Hepatocyte (in vitro differentiated cells): Measurements from ENCODE around the gene ST6GAL1. TPM values are rescaled to one million over a fixed set of nuclear protein-coding genes. Genes with fewer than 3 reads are reported as not detected.
"Not testable (repeated sequence)": the region's sequence is repeated elsewhere in the genome, so short reads cannot be mapped to it uniquely, and the experiment has no call there.

ENCODE experiments used
- DNase-seq: peaks from one replicate; pipeline ENCODE4 v3.0.0-alpha.2; 2016; ENCODE audit warnings: low spot score
- H2AFZ ChIP-seq: fragments of 200-600 bp; sonication (generic); 2 replicates; pipeline ENCODE4 v1.6.0; 2016; ENCODE audit warnings: antibody characterized with exemption, mild to moderate bottlenecking
- H3K27ac ChIP-seq: fragments of 200-600 bp; sonication (generic); 2 replicates; pipeline ENCODE4 v1.5.1; 2016; ENCODE audit warnings: mild to moderate bottlenecking
- H3K27me3 ChIP-seq: fragments of 200-600 bp; sonication (generic); 2 replicates; pipeline ENCODE4 v1.6.1; 2016
- H3K36me3 ChIP-seq: fragments of 200-600 bp; sonication (generic); replicated peaks from 2 replicates; pipeline ENCODE4 v1.5.1; 2016; ENCODE audit warnings: low read depth; ENCODE audit not compliant: insufficient read depth
- H3K4me1 ChIP-seq: fragments of 200-600 bp; sonication (generic); 2 replicates; pipeline ENCODE4 v1.5.1; 2016; ENCODE audit warnings: mild to moderate bottlenecking, moderate library complexity; ENCODE audit not compliant: insufficient read depth
- H3K4me2 ChIP-seq: fragments of 200-600 bp; sonication (generic); 2 replicates; pipeline ENCODE4 v1.6.0; 2016
- H3K4me3 ChIP-seq: fragments of 200-600 bp; sonication (generic); 2 replicates; pipeline ENCODE4 v1.5.1; 2016; ENCODE audit warnings: mild to moderate bottlenecking
- H3K79me2 ChIP-seq: fragments of 200-600 bp; sonication (generic); 2 replicates; pipeline ENCODE4 v1.6.0; 2017; ENCODE audit warnings: mild to moderate bottlenecking
- H3K9me2 ChIP-seq: fragments of 200-600 bp; sonication (generic); replicated peaks from 2 replicates; pipeline ENCODE4 v1.6.0; 2017; ENCODE audit warnings: mild to moderate bottlenecking; ENCODE audit not compliant: insufficient read depth
- H3K9me3 ChIP-seq: fragments of 200-600 bp; sonication (generic); 2 replicates; pipeline ENCODE4 v1.5.1; 2016; ENCODE audit warnings: low read depth, mild to moderate bottlenecking
- H4K20me1 ChIP-seq: fragments of 200-600 bp; sonication (generic); 2 replicates; pipeline ENCODE4 v1.6.0; 2016; ENCODE audit warnings: mild to moderate bottlenecking; ENCODE audit not compliant: insufficient read depth, poor library complexity, severe bottlenecking
- CTCF ChIP-seq: fragments of 200-600 bp; sonication (generic); IDR thresholded peaks from 2 replicates; pipeline ENCODE4 v1.5.1; 2016; ENCODE audit warnings: antibody characterized with exemption, mild to moderate bottlenecking; ENCODE audit not compliant: poor library complexity
- EZH2 ChIP-seq: fragments of 200-600 bp; sonication (generic); IDR thresholded peaks from 2 replicates; pipeline ENCODE4 v1.6.1; 2016; ENCODE audit warnings: antibody characterized with exemption, mild to moderate bottlenecking, borderline replicate concordance
- EZH2phosphoT487 ChIP-seq: fragments of 200-600 bp; sonication (generic); IDR thresholded peaks from one replicate; pipeline ENCODE4 v1.6.1; 2018; ENCODE audit warnings: antibody characterized with exemption, mild to moderate bottlenecking, low read depth, moderate library complexity; ENCODE audit not compliant: unreplicated experiment, severe bottlenecking
- WGBS: methylation state at CpG from one replicate; pipeline ENCODE4 v1.1.6; 2016; ENCODE audit warnings: low lambda C conversion rate; ENCODE audit errors: missing lambda C conversion rate; 5-methylcytosine and 5-hydroxymethylcytosine counted together
- polyA plus RNA-seq: library from polyadenylated mRNA; unstranded; fragments of >200 nt; fragmentation: Nextera tagmentation; extraction: Ambion mirVana; gene quantifications from 2 replicates; pipeline ENCODE4 v1.2.1, GENCODE V29; 2016
- total RNA-seq: library from RNA; depleted of rRNA; stranded (reverse); fragments of >200 nt; gene quantifications from 2 replicates; pipeline ENCODE4 v1.2.3, GENCODE V29; 2014

ST6GAL1 gene
- total and polyA plus RNA-seq, 2 experiments from 2014 or later, result 57.5 to 109 TPM

- Histone ChIP-seq H3K4me3 (no peak overlapping the region), H3K36me3 (no peaks in the 10 kb centered on the region), H2AFZ (no peak overlapping the region), H3K27me3 (no peaks in the 10 kb centered on the region), H3K27ac (peak overlapping the region; percentile 84), H3K4me2 (no peak overlapping the region), H3K4me1 (peaks cover 9% of the 10 kb centered on the region), H4K20me1 (no peaks in the 10 kb centered on the region), H3K9me3 (no peaks in the 10 kb centered on the region), H3K9me2 (no peaks in the 10 kb centered on the region), H3K79me2 (peaks cover 45% of the 10 kb centered on the region)
- peak; percentile 11 for DNase-seq
- WGBS, result 84% methylated on average over 5 of the region's 5 CpGs
- TF ChIP-seq EZH2phosphoT487 (no peak), EZH2 (no peak)
Measured at GRCh38 chr3:187049462-187050101, 119.3 kb downstream of the ST6GAL1 start.

GRCh38 chr3:187051066-187051465, 120.7 kb downstream of the ST6GAL1 start:
- Histone ChIP-seq H3K79me2 (peaks cover 37% of the 10 kb centered on the region), H3K27me3 (no peaks in the 10 kb centered on the region), H4K20me1 (no peaks in the 10 kb centered on the region), H3K4me3 (no peak overlapping the region), H3K36me3 (no peaks in the 10 kb centered on the region), H3K9me3 (no peaks in the 10 kb centered on the region), H3K4me1 (peaks cover 9% of the 10 kb centered on the region), H3K27ac (no peak overlapping the region), H3K4me2 (no peak overlapping the region), H2AFZ (no peak overlapping the region), H3K9me2 (no peaks in the 10 kb centered on the region)
- 99% methylated on average over 5 of the region's 5 CpGs for WGBS
- TF ChIP-seq EZH2phosphoT487 (no peak), EZH2 (no peak), CTCF (no peak)
- DNase-seq, result no peak

GRCh38 chr3:187051724-187052366, 121.5 kb downstream of the ST6GAL1 start:
- WGBS, result 95% methylated on average over 3 of the region's 3 CpGs
- H3K27me3 ChIP-seq, result no peaks in the 10 kb centered on the region
- H4K20me1 ChIP-seq, result no peaks in the 10 kb centered on the region
- H3K4me2 ChIP-seq, result no peak overlapping the region
- no peaks in the 10 kb centered on the region for H3K9me2 ChIP-seq
- H2AFZ ChIP-seq, result no peak overlapping the region
- H3K79me2 ChIP-seq, result peaks cover 30% of the 10 kb centered on the region
- H3K4me3 ChIP-seq, result no peak overlapping the region
- no peak overlapping the region for H3K27ac ChIP-seq
- DNase-seq, result no peak
- no peaks in the 10 kb centered on the region for H3K9me3 ChIP-seq
- H3K36me3 ChIP-seq, result no peaks in the 10 kb centered on the region
- peaks cover 9% of the 10 kb centered on the region for H3K4me1 ChIP-seq
- TF ChIP-seq EZH2phosphoT487, result no peak
- no peak for TF ChIP-seq CTCF
- TF ChIP-seq EZH2, result no peak

GRCh38 chr3:187052427-187052826, 122.1 kb downstream of the ST6GAL1 start:
- not testable (repeated sequence) for H3K4me3 ChIP-seq, H3K27me3 ChIP-seq, H3K4me2 ChIP-seq, H3K4me1 ChIP-seq, H4K20me1 ChIP-seq, H3K36me3 ChIP-seq, H3K9me2 ChIP-seq, H2AFZ ChIP-seq, DNase-seq, H3K9me3 ChIP-seq, H3K27ac ChIP-seq
- 97% methylated on average over 2 of the region's 2 CpGs for WGBS
- H3K79me2 ChIP-seq, result peaks cover 25% of the 10 kb centered on the region

- H3K4me3 ChIP-seq, H4K20me1 ChIP-seq, H3K9me2 ChIP-seq, H3K36me3 ChIP-seq, H3K27me3 ChIP-seq, DNase-seq, H3K4me2 ChIP-seq, H3K4me1 ChIP-seq, H2AFZ ChIP-seq, H3K27ac ChIP-seq, H3K9me3 ChIP-seq: not testable (repeated sequence)
- peaks cover 18% of the 10 kb centered on the region for H3K79me2 ChIP-seq
- 98% methylated on average over 2 of the region's 2 CpGs for WGBS
Measured at GRCh38 chr3:187054433-187054832, 124.1 kb downstream of the ST6GAL1 start.

GRCh38 chr3:187057803-187058202, 127.5 kb downstream of the ST6GAL1 start:
- not testable (repeated sequence) for H3K4me1 ChIP-seq, H3K9me2 ChIP-seq, H3K27ac ChIP-seq, H3K4me3 ChIP-seq, H4K20me1 ChIP-seq, H3K27me3 ChIP-seq, H2AFZ ChIP-seq, H3K4me2 ChIP-seq, H3K9me3 ChIP-seq, H3K79me2 ChIP-seq, DNase-seq, H3K36me3 ChIP-seq
- WGBS, result 97% methylated on average over 10 of the region's 10 CpGs
